SU-DHL-6 (cell line): Measurements from ENCODE around the gene ZNF155.

Experiments used
- EZH2phosphoT487 ChIP-seq: fragments of 200-600 bp; sonication (generic), shearing (Covaris generic); conservative IDR thresholded peaks from 2 replicates; pipeline ENCODE4 v1.6.1; 2018; ENCODE audit warnings: mild to moderate bottlenecking, antibody characterized with exemption, low read length, moderate library complexity, mixed read lengths
- TF ChIP-seq, protein P1 (sequence below): fragments of 200-600 bp; sonication (generic); IDR thresholded peaks from one replicate; pipeline ENCODE4 v1.5.1; 2017; ENCODE audit warnings: antibody characterized with exemption, mild to moderate bottlenecking, low read length, moderate library complexity; ENCODE audit not compliant: insufficient read depth, poor library complexity, severe bottlenecking

DNA sequence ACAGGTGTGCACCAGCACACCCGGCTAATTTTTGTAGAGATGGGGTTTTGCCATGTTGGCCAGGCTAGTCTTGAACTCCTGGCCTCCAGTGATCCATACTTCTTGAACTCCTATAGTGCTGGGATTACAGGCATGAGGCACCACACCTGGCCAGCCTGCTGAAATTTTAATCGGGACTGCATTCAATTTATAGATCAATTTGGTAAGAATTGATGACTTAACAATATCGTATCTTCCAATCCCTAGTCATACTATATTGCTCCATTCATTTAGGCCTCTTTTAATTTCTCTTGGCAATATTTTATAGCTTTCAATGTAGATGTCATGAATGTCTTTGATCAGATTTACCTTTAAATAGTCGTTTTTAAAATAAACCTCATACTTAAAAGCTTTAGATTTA, 43.3 kb upstream of the ZNF155 start:
- TF ChIP-seq, protein P1, sequence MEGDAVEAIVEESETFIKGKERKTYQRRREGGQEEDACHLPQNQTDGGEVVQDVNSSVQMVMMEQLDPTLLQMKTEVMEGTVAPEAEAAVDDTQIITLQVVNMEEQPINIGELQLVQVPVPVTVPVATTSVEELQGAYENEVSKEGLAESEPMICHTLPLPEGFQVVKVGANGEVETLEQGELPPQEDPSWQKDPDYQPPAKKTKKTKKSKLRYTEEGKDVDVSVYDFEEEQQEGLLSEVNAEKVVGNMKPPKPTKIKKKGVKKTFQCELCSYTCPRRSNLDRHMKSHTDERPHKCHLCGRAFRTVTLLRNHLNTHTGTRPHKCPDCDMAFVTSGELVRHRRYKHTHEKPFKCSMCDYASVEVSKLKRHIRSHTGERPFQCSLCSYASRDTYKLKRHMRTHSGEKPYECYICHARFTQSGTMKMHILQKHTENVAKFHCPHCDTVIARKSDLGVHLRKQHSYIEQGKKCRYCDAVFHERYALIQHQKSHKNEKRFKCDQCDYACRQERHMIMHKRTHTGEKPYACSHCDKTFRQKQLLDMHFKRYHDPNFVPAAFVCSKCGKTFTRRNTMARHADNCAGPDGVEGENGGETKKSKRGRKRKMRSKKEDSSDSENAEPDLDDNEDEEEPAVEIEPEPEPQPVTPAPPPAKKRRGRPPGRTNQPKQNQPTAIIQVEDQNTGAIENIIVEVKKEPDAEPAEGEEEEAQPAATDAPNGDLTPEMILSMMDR, result no peak
- no peak for TF ChIP-seq EZH2phosphoT487
